ENCODE results near the gene PRPF8. TPM values are rescaled to one million over a fixed set of nuclear protein-coding genes. Genes with fewer than 3 reads are reported as not detected.

PRPF8 gene
- total and polyA plus RNA-seq, 2 of the 8 experiments (the other 6 are each of a cell fraction or from before 2014, with no cell fraction given): 329 to 337 TPM

GRCh38 chr17:1658100-1658499 is 26.6 kb downstream of the PRPF8 start (continued):
- TF ChIP-seq TBP (IDR thresholded peaks at IDR 0.05; ENCODE audit: low read depth, low read length): no peak
